Activated T-cell treated with anti-CD3 and anti-CD28 coated beads, Interleukin-2, amount 50 U/mL, for 4 hours (primary cell): ENCODE measurements around the gene LRPPRC. TPM values are rescaled to one million over a fixed set of nuclear protein-coding genes. Genes with fewer than 3 reads are reported as not detected.
"Not testable (repeated sequence)": the region's sequence is repeated elsewhere in the genome, so short reads cannot be mapped to it uniquely, and the experiment has no call there.

Source experiments
- ATAC-seq, 2 donors: fragments of 200-7000 bp; cut with Tn5 transposase; one replicate each; pipeline ENCODE4 v1.10.0; 2021
- DNase-seq: peaks from one replicate; pipeline ENCODE4 v3.0.0-alpha.2; 2020
- H3K27me3 Mint-ChIP-seq: one replicate; pipeline ENCODE4 v1.8.0; 2021; ENCODE audit warnings: low read depth, mixed read lengths
- H3K36me3 Mint-ChIP-seq: one replicate; pipeline ENCODE4 v1.8.0; 2022; ENCODE audit warnings: mixed read lengths; ENCODE audit not compliant: insufficient read depth
- H3K4me1 Mint-ChIP-seq: one replicate; pipeline ENCODE4 v1.8.0; 2021; ENCODE audit warnings: low read depth, mixed read lengths
- H3K4me3 Mint-ChIP-seq: one replicate; pipeline ENCODE4 v1.8.0; 2021; ENCODE audit warnings: mild to moderate bottlenecking, moderate library complexity, mixed read lengths
- H3K9me3 Mint-ChIP-seq: one replicate; pipeline ENCODE4 v1.8.0; 2021; ENCODE audit warnings: mixed read lengths
- total RNA-seq, 3 donors: library from RNA; stranded (reverse); gene quantifications; one replicate each; pipeline ENCODE4 v1.2.1, GENCODE V29; 2021

The LRPPRC gene
- total RNA-seq, 3 donors from 2014 or later, result 165 to 211 (median 185) TPM

DNA sequence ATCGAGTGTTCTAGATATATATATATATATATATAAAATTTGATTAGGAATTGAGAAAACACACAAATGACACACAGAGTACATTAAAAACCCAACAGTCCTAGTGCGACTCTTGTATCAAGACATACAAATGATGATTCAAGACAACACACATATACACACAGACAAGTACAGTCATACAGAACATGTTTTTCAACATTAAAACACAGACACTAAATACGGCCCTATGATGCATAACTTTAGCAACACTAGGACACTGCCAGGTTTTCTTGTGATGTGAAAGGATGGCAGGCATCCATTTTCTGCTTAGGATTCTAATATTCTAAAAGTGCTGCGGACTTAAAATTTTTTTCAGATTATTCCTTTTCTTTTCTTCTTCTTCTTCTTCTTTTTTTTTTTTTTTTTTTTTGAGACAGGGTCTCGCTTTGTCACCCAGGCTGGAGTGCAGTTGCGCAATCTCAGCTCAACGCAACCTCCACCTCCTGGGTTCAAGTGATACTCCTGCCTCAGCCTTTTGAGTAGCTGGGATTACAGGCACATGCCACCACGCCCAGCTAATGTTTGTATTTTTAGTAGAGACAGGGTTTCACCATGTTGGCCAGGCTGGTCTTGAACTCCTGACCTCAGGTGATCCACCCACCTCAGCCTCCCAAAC, 84.5 kb downstream of the LRPPRC start:
- not testable (repeated sequence) for H3K4me1 Mint-ChIP-seq, DNase-seq, ATAC-seq, H3K9me3 Mint-ChIP-seq, H3K27me3 Mint-ChIP-seq, H3K4me3 Mint-ChIP-seq
- H3K36me3 Mint-ChIP-seq, result peaks cover 37% of the 10 kb centered on the region

DNA sequence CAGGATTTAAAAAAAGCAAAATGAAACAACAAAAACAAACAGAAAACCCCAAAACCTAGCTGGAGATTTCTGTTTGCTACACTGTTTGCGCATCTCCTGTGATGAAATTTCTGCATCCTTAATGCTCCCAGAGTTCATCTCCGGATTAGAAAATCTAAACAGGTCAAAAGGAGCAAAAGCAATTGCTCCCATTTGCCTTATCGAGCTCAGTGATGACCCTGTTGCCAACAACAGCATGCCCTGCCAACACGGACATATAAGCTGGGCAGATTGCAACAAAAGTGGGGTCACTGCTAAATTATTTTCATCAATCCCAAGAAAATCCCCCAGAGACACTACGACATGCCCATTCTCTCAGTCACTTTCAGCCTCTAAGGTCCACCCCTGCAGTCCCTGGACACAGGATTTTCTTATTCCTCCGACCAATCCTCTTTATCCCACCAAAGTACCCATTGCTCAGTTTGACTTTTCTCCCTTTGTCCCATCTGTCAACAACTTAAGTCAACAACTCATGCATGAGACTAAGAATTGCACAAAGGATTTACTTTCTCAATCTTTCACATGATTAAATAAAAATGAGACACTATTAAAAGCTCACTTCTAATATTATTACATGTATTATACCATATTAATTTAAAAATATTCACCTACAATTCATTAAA, 89.2 kb downstream of the LRPPRC start:
- H3K36me3 Mint-ChIP-seq, result peaks cover 44% of the 10 kb centered on the region
- peaks cover 7% of the 10 kb centered on the region for H3K4me1 Mint-ChIP-seq
- ATAC-seq (no peak), DNase-seq (no peak)
- H3K9me3 Mint-ChIP-seq, result no peaks in the 10 kb centered on the region
- H3K4me3 Mint-ChIP-seq, result no peak overlapping the region
- H3K27me3 Mint-ChIP-seq, result no peaks in the 10 kb centered on the region

DNA sequence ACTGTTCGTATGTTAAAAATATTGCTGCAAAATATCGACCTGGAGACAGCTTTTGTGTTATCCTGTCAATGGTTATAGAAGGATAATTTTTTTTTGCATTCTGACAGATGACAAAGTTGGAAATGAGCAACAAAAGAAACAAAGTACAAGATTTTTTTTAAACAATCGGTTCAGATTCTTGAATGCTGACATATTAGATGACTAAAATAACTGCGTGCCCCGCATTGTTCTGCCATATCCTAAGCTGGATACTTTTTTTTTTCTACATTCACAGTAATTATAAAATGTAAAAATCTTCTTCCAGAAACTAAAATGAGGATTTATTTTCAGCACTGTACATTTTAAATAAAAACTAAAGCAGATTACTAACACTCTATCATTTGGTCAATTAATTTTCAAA, 89.9 kb downstream of the LRPPRC start:
- H3K27me3 Mint-ChIP-seq, result no peaks in the 10 kb centered on the region
- no peaks in the 10 kb centered on the region for H3K9me3 Mint-ChIP-seq
- H3K4me1 Mint-ChIP-seq, result peaks cover 7% of the 10 kb centered on the region
- DNase-seq (no peak), ATAC-seq (no peak)
- H3K4me3 Mint-ChIP-seq, result no peak overlapping the region
- peaks cover 43% of the 10 kb centered on the region for H3K36me3 Mint-ChIP-seq

- Mint-ChIP-seq H3K36me3 (peaks cover 46% of the 10 kb centered on the region), H3K27me3 (no peaks in the 10 kb centered on the region), H3K4me1 (peaks cover 7% of the 10 kb centered on the region), H3K9me3 (no peaks in the 10 kb centered on the region), H3K4me3 (no peak overlapping the region)
- DNase-seq, result no peak
- ATAC-seq, result peak; percentile 43 to 59
Observed at GRCh38 chr2:43905371-43905803, 90.4 kb downstream of the LRPPRC start.

GRCh38 chr2:43899589-43899988, 96.2 kb downstream of the LRPPRC start:
- no peaks in the 10 kb centered on the region for H3K4me1 Mint-ChIP-seq
- H3K27me3 Mint-ChIP-seq, result no peaks in the 10 kb centered on the region
- no peak overlapping the region for H3K4me3 Mint-ChIP-seq
- no peak for ATAC-seq
- DNase-seq, result no peak
- peaks cover 36% of the 10 kb centered on the region for H3K36me3 Mint-ChIP-seq
- H3K9me3 Mint-ChIP-seq, result no peaks in the 10 kb centered on the region

- no peak for DNase-seq
- ATAC-seq, result no peak
- H3K4me3 Mint-ChIP-seq, result no peak overlapping the region
- H3K9me3 Mint-ChIP-seq, result no peaks in the 10 kb centered on the region
- H3K4me1 Mint-ChIP-seq, result no peaks in the 10 kb centered on the region
- peaks cover 38% of the 10 kb centered on the region for H3K36me3 Mint-ChIP-seq
- H3K27me3 Mint-ChIP-seq, result no peaks in the 10 kb centered on the region
Observed at GRCh38 chr2:43898838-43899346, 96.9 kb downstream of the LRPPRC start.

DNA sequence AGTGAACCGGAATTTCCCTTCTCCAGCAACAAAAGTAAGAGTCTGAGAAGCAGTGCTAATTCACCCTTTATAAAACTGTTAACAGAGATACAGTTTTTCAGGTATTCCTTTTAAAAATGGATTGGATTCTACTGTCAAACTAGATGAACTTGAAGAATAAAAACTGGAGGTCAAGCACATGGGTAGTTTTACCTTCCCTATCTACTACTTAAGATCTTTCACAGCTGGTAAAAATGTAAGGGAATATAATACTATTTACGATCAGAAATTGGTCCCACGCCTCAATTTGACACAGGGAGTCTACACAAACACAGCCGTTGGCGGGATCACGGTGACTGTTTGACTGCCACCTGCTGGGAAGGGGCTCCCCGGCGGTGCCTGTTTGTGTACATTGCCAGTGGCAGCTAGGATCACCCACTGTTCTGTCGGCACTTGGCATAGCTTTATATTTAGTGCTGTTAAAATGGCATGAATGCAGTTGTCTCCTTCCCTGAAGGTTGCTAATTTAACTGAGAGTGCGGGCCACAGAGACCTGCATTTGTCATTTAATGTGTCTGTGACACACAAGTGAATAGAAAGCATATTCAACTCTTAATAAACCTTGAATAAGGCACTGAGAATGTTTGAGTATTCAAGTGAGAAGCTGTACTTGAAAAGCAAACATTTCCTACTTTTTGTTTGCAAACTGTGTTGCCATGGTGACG, 97.5 kb downstream of the LRPPRC start:
- H3K4me3 Mint-ChIP-seq, result no peak overlapping the region
- no peaks in the 10 kb centered on the region for H3K27me3 Mint-ChIP-seq
- no peaks in the 10 kb centered on the region for H3K9me3 Mint-ChIP-seq
- no peak for ATAC-seq
- H3K4me1 Mint-ChIP-seq, result no peaks in the 10 kb centered on the region
- no peak for DNase-seq
- H3K36me3 Mint-ChIP-seq, result peaks cover 42% of the 10 kb centered on the region

DNA sequence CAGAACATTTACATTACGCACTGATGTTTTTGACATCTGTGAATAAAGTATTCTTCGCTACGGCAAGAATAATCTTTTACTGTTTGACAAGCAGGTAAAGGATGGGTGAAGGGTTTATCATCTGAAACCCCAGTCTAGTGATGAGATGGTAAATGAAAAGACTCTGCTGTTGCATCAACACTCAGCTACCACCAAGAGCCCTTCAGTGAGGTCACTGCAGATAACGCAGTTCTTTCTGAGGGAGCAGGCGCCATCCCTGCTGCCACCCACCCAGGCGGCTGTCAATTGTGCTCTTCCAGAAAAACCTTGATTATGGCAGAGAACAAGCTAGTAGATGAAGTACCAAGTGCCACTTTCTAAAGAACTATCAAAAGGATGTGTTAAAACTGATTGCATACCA, 98.3 kb downstream of the LRPPRC start:
- no peak overlapping the region for H3K4me3 Mint-ChIP-seq
- H3K4me1 Mint-ChIP-seq, result no peaks in the 10 kb centered on the region
- H3K27me3 Mint-ChIP-seq, result no peaks in the 10 kb centered on the region
- peaks cover 42% of the 10 kb centered on the region for H3K36me3 Mint-ChIP-seq
- no peaks in the 10 kb centered on the region for H3K9me3 Mint-ChIP-seq
- no peak for ATAC-seq
- no peak for DNase-seq

GRCh38 chr2:43896906-43897305, 98.9 kb downstream of the LRPPRC start:
- Mint-ChIP-seq H3K4me3 (no peak overlapping the region), H3K36me3 (peaks cover 47% of the 10 kb centered on the region), H3K4me1 (no peaks in the 10 kb centered on the region), H3K27me3 (no peaks in the 10 kb centered on the region), H3K9me3 (no peaks in the 10 kb centered on the region)
- DNase-seq (no peak), ATAC-seq (no peak)

- ATAC-seq (no peak), DNase-seq (no peak)
- no peaks in the 10 kb centered on the region for H3K4me1 Mint-ChIP-seq
- no peaks in the 10 kb centered on the region for H3K27me3 Mint-ChIP-seq
- H3K36me3 Mint-ChIP-seq, result peaks cover 54% of the 10 kb centered on the region
- H3K4me3 Mint-ChIP-seq, result no peak overlapping the region
- H3K9me3 Mint-ChIP-seq, result no peaks in the 10 kb centered on the region
Observed at GRCh38 chr2:43894743-43895142, 101.0 kb downstream of the LRPPRC start.

DNA sequence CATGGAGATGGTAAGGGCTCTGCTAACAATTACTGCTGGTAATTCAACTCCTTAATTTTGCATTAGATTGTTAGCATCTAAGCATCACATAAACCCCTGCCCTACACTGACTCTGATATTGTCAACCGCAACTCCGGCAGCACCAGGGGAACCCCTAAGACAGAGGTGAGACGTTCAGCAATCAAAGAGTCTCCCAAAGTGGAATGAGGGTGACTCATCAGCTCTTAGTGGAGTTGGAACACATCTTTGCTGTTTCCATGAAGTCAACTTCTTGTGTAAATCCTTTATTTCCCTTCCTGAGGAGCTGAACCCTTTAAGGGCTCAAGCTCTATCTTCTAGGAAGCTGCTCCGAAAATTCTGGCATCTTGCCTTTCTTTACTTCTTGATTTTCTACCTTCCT, 104.9 kb downstream of the LRPPRC start:
- Mint-ChIP-seq H3K4me1 (no peaks in the 10 kb centered on the region), H3K36me3 (peaks cover 55% of the 10 kb centered on the region), H3K27me3 (no peaks in the 10 kb centered on the region), H3K9me3 (no peaks in the 10 kb centered on the region), H3K4me3 (no peak overlapping the region)
- DNase-seq (no peak), ATAC-seq (no peak)

GRCh38 chr2:43889416-43889815, 106.4 kb downstream of the LRPPRC start:
- Mint-ChIP-seq H3K4me1 (no peaks in the 10 kb centered on the region), H3K27me3 (no peaks in the 10 kb centered on the region), H3K9me3 (no peaks in the 10 kb centered on the region), H3K4me3 (no peak overlapping the region), H3K36me3 (peaks cover 50% of the 10 kb centered on the region)
- ATAC-seq (no peak), DNase-seq (no peak)

- Mint-ChIP-seq H3K4me1 (no peaks in the 10 kb centered on the region), H3K4me3 (no peak overlapping the region), H3K9me3 (no peaks in the 10 kb centered on the region), H3K27me3 (no peaks in the 10 kb centered on the region), H3K36me3 (peaks cover 36% of the 10 kb centered on the region)
- no peak for DNase-seq
- ATAC-seq, result no peak
Observed at GRCh38 chr2:43887176-43887575, 108.6 kb downstream of the LRPPRC start.

GRCh38 chr2:43885132-43885632, 110.6 kb downstream of the LRPPRC start:
- no peak for DNase-seq
- no peaks in the 10 kb centered on the region for H3K4me1 Mint-ChIP-seq
- peaks cover 27% of the 10 kb centered on the region for H3K36me3 Mint-ChIP-seq
- H3K9me3 Mint-ChIP-seq, result no peaks in the 10 kb centered on the region
- ATAC-seq, result no peak
- H3K4me3 Mint-ChIP-seq, result no peak overlapping the region
- no peaks in the 10 kb centered on the region for H3K27me3 Mint-ChIP-seq
